ENCODE results near the gene REX1BD. TPM values are rescaled to one million over a fixed set of nuclear protein-coding genes. Genes with fewer than 3 reads are reported as not detected.

REX1BD gene
- total and polyA plus RNA-seq, 2 of the 13 experiments (the other 11 are each of a cell fraction or from before 2014, with no cell fraction given) = 7.5 to 25.4 TPM

GRCh38 chr19:18603255-18603957, 14.8 kb downstream of the REX1BD start (continued):
- TF ChIP-seq PATZ1 (CRISPR knock-in tag; IDR thresholded peaks at IDR 0.05) (peak; percentile 43; the same call in 1 of the 2 replicates), MBD4 (IDR thresholded peaks at IDR 0.05; ENCODE audit: borderline replicate concordance, low read length) (no peak), MAX (IDR thresholded peaks at IDR 0.05) (peak; percentile 37; the same call in 1 of the 2 replicates), RCOR2 (CRISPR knock-in tag; IDR thresholded peaks at IDR 0.05) (0 out of 2 replicates have a peak, but pooled peaks have one; percentile 47), ZNF263 (CRISPR knock-in tag; IDR thresholded peaks at IDR 0.05) (0 out of 2 replicates have a peak, but pooled peaks have one; percentile 27), ZNF629 (CRISPR knock-in tag; conservative IDR thresholded peaks at IDR 0.05) (no peak), NR2F1 (CRISPR knock-in tag; IDR thresholded peaks at IDR 0.05) (peak in 1 of 2 experiments; percentile 53; a peak in 2 of 4 replicates), ZBTB4 (CRISPR knock-in tag; IDR thresholded peaks at IDR 0.05; ENCODE audit: borderline replicate concordance) (peak; percentile 61; the same call in 1 of the 2 replicates), ZNF121 (CRISPR knock-in tag; IDR thresholded peaks at IDR 0.05) (peak; percentile 86), ZBTB33 (CRISPR knock-in tag; IDR thresholded peaks at IDR 0.05) (peak; percentile 76), HNF4G (IDR thresholded peaks at IDR 0.05; ENCODE audit: borderline replicate concordance, low read depth, low read length) (0 out of 2 replicates have a peak, but pooled peaks have one; percentile 46), HNF4G (CRISPR knock-in tag; IDR thresholded peaks at IDR 0.05; ENCODE audit: borderline replicate concordance, low read depth) (no peak), HNF4A (CRISPR knock-in tag; IDR thresholded peaks at IDR 0.05) (peak; percentile 54), ZNF713 (CRISPR knock-in tag; IDR thresholded peaks at IDR 0.05) (no peak), ZNF547 (CRISPR knock-in tag; IDR thresholded peaks at IDR 0.05) (0 out of 2 replicates have a peak, but pooled peaks have one; percentile 29), TRAFD1 (CRISPR knock-in tag; IDR thresholded peaks at IDR 0.05; ENCODE audit: borderline replicate concordance) (no peak), STAG1 (CRISPR knock-in tag; IDR thresholded peaks at IDR 0.05) (0 out of 2 replicates have a peak, but pooled peaks have one; percentile 13)
